Measurements from ENCODE around the gene PUS10. TPM values are rescaled to one million over a fixed set of nuclear protein-coding genes. Genes with fewer than 3 reads are reported as not detected.

Gene PUS10, protein sequence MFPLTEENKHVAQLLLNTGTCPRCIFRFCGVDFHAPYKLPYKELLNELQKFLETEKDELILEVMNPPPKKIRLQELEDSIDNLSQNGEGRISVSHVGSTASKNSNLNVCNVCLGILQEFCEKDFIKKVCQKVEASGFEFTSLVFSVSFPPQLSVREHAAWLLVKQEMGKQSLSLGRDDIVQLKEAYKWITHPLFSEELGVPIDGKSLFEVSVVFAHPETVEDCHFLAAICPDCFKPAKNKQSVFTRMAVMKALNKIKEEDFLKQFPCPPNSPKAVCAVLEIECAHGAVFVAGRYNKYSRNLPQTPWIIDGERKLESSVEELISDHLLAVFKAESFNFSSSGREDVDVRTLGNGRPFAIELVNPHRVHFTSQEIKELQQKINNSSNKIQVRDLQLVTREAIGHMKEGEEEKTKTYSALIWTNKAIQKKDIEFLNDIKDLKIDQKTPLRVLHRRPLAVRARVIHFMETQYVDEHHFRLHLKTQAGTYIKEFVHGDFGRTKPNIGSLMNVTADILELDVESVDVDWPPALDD
- total RNA-seq (1 to 10 TPM; 2.0 to 2.6 TPM), total RNA-seq (1.8 to 21.0 (median 9.6) reads per million in 172 experiments)
- polyA plus RNA-seq (2013, experiment 1 of 2), result 5.6 TPM
- polyA plus RNA-seq (2013, experiment 2 of 2), result 6.2 TPM

DNA sequence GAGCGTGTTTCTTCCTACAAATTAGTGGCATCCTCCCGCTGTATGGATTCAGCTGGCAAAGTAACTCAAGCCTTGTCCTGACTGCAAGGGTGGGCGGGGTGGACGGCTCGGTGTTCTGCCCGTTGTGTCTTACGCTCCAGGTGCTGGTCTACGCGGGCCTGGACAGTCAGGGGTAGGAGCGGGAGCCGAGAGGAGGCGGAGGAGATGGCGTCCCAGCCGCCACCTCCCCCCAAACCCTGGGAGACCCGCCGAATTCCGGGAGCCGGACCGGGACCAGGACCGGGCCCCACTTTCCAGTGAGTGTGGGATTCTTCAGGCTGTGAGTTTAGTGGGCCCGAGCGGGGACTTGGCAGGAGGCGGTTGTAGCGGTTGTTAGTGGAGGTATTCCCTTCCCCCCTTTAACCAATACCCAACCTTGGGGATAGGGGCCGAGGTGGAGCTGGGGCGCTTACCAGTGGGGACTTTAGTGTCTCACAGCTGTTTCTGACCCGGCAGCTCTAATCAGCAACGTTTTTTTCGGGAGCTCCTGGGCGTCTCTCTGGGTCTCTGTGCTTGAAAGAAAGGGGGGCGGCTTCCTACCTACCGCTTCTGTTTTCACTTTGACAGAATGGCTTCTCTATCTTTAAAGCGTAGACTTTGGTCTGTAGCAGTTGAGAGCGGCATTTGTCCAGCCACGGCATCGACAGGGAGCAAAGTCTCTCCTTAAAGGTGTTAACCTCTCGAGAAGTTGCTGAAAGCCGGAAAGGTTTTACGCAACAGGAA, at the start of gene PUS10, which contains the start of gene PEX13:
TSS of gene PUS10 (minus strand) at position 700 of the 762 bp plus-strand sequence. CDS start 6,365 bp downstream, outside the sequence.
TSS of gene PEX13 (plus strand) at position 165 of the 762 bp plus-strand sequence. CDS start at position 205, 40 bp downstream.
- POLR2A ChIA-PET, result interaction anchor here (1.0 to 2.4 kb wide), 6 partner anchors 9 to 262 kb away, joined by 3 to 11 read pairs (median 6); partner anchors contain the start of genes PAPOLG and REL
- Histone ChIP-seq H3K27me3 (ENCODE audit: control insufficient read depth in 1 of 2, insufficient read depth in 2 of 2, low read length in 2 of 2) (no peaks in the 10 kb centered on the region), H3K4me3 (ENCODE audit: low read length) (peak within 1 kb of the TSS; percentile 64), H3K4me1 (ENCODE audit: insufficient read depth, low read length) (peaks cover 10% of the 10 kb centered on the region), H3K27ac (ENCODE audit: low read depth in 1 of 2, low read length in 2 of 2) (peak within 1 kb of the TSS; percentile 71 to 85), H3K9me3 (ENCODE audit: control insufficient read depth in 1 of 2, insufficient read depth in 1 of 2, low read length in 2 of 2) (no peaks in the 10 kb centered on the region), H3K36me3 (ENCODE audit: insufficient read depth, low read length) (peaks cover 5% of the 10 kb centered on the region)
- TF ChIP-seq, protein P1, sequence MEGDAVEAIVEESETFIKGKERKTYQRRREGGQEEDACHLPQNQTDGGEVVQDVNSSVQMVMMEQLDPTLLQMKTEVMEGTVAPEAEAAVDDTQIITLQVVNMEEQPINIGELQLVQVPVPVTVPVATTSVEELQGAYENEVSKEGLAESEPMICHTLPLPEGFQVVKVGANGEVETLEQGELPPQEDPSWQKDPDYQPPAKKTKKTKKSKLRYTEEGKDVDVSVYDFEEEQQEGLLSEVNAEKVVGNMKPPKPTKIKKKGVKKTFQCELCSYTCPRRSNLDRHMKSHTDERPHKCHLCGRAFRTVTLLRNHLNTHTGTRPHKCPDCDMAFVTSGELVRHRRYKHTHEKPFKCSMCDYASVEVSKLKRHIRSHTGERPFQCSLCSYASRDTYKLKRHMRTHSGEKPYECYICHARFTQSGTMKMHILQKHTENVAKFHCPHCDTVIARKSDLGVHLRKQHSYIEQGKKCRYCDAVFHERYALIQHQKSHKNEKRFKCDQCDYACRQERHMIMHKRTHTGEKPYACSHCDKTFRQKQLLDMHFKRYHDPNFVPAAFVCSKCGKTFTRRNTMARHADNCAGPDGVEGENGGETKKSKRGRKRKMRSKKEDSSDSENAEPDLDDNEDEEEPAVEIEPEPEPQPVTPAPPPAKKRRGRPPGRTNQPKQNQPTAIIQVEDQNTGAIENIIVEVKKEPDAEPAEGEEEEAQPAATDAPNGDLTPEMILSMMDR (IDR thresholded peaks at IDR 0.05), result no peak
- peak in 13 of 14 experiments; percentile 33 to 76 (median 49) for DNase-seq
- ATAC-seq (ENCODE audit: poor library complexity), result peak; percentile 76
- H3K4me3 Mint-ChIP-seq, result peak within 1 kb of the TSS; percentile 100
- H3K27ac Mint-ChIP-seq, result peak within 1 kb of the TSS; percentile 89
- H3K4me1 Mint-ChIP-seq (ENCODE audit: low read depth), result peaks cover 50% of the 10 kb centered on the region
- no peaks in the 10 kb centered on the region for H3K27me3 Mint-ChIP-seq
- intact Hi-C loops (cut with DNase I, micrococcal nuclease), result loop anchor here (1.0 to 10.0 kb wide), 5 partner anchors 48 to 161 kb away; partner anchors contain the start of gene SANBR (in 2 of the 2)
- CTCF ChIA-PET, result interaction anchor here (0.6 to 2.0 kb wide), 2 partner anchors 212 to 841 kb away, joined by 3 to 4 read pairs; no protein-coding TSS in a partner anchor
- H3K36me3 Mint-ChIP-seq (ENCODE audit: low read depth), result peaks cover 34% of the 10 kb centered on the region
- H3K9me3 Mint-ChIP-seq, result no peaks in the 10 kb centered on the region

DNA sequence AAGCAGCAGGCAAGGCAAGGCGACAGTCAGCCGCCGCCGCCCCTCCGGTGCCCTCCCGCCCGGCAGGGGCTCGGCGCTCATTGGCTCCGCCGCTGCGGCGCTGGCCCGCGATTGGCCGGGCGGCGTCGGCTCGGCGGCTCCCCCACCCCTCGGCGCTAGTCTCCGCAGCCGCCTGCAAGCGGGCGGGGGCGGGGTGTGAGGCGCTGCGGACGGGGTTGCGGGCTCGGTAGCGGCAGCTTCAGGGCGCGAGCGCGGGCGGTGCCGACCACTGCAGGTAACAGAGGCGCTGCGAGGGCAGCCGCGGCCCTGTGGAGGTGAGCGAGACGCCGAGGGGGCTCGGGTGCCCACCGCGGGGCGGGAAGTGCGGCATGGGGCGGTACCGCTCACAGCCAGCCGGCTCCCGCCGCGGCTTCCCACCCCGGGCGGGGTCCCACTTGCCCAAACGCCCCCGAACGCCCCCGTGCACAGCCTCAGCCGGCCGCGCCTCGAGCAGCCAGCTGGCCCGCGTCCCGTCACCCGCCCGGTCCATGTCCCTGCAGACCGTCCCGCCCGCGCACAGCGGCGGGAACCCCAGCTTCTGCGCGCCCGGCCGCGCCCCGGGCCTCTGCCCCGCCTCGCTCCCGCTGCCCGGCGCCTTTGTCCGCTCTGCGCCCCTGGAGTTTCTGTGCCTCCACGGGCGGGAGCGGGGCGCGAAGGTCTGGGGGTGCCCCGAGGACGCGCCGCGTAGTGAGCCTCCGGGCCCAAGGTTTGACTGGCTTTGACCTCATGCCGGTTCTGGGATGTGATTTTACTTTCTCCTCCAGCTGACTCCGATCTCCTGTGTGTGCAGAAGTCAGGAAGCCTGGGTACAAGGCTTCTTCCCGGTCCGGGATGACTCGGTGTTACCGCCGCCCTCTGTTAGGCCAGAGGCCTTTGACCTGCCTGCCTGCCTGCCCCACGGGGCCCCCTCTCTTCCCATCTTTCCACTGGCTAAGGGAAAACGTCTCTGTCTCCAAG, 48.0 kb upstream of the PUS10 start, which contains the start of gene SANBR:
TSS of gene SANBR (plus strand) at position 158 of the 996 bp plus-strand sequence. CDS start 4,480 bp downstream, outside the sequence.
- peaks cover 2% of the 10 kb centered on the region for H3K36me3 ChIP-seq (ENCODE audit: insufficient read depth, low read length)
- POLR2A ChIA-PET, result interaction anchor here (1.0 to 2.1 kb wide), 5 partner anchors 10 to 473 kb away, joined by 3 to 11 read pairs (median 4); no protein-coding TSS in a partner anchor
- Mint-ChIP-seq H3K36me3 (ENCODE audit: low read depth) (peaks cover 8% of the 10 kb centered on the region), H3K27me3 (no peaks in the 10 kb centered on the region), H3K4me3 (peak within 1 kb of the TSS; percentile 99), H3K9me3 (no peaks in the 10 kb centered on the region), H3K4me1 (ENCODE audit: low read depth) (peaks cover 7% of the 10 kb centered on the region), H3K27ac (peak within 1 kb of the TSS; percentile 68)
- H3K4me3 ChIP-seq (ENCODE audit: low read length), result peak within 1 kb of the TSS; percentile 63
- ATAC-seq (ENCODE audit: poor library complexity) (peak; percentile 97), DNase-seq (peak; percentile 59 to 93 (median 78))
- H3K27ac ChIP-seq (ENCODE audit: low read depth in 1 of 2, low read length in 2 of 2), result peak within 1 kb of the TSS in 1 of 2 donors; percentile 30
- CTCF ChIA-PET, result interaction anchor here (0.9 kb wide), 1 partner anchor 9 kb away, joined by 3 read pairs; no protein-coding TSS in a partner anchor
- H3K27me3 ChIP-seq (ENCODE audit: control insufficient read depth in 1 of 2, insufficient read depth in 2 of 2, low read length in 2 of 2), result no peaks in the 10 kb centered on the region
- H3K9me3 ChIP-seq (ENCODE audit: control insufficient read depth in 1 of 2, insufficient read depth in 1 of 2, low read length in 2 of 2), result no peaks in the 10 kb centered on the region
- peaks cover 11% of the 10 kb centered on the region for H3K4me1 ChIP-seq (ENCODE audit: insufficient read depth, low read length)
- TF ChIP-seq, protein P1 (IDR thresholded peaks at IDR 0.05), result no peak
- intact Hi-C loops (cut with DNase I, micrococcal nuclease), result loop anchor here (1.0 to 10.0 kb wide), 7 partner anchors 49 to 1129 kb away; partner anchors contain the start of genes PEX13 (in 2 of the 2), B3GNT2 (in 1 of the 2), CCT4 (in 1 of the 2) and PUS10 (in 1 of the 2)
